HT1080 (cell line): ENCODE measurements around the gene WTIP. TPM values are rescaled to one million over a fixed set of nuclear protein-coding genes. Genes with fewer than 3 reads are reported as not detected.
"Not testable (repeated sequence)": the region's sequence is repeated elsewhere in the genome, so short reads cannot be mapped to it uniquely, and the experiment has no call there.

Source experiments
- DNase-seq: peaks from one replicate; pipeline ENCODE4 v3.0.0-alpha.2; 2015; ENCODE audit warnings: low read depth
- total RNA-seq: library from RNA; depleted of rRNA; stranded (reverse); fragments of >200 nt; shearing (Covaris generic); gene quantifications from 2 replicates; pipeline ENCODE4 v1.2.3, GENCODE V29; 2014

The WTIP gene
- total RNA-seq, 1 experiment from 2014 or later = 15.1 TPM

GRCh38 chr19:34478496-34478895, 3.1 kb upstream of the WTIP start:
- not testable (repeated sequence) for DNase-seq

GRCh38 chr19:34479396-34479795, 2.2 kb upstream of the WTIP start:
- no peak for DNase-seq

- no peak for DNase-seq
Measured at GRCh38 chr19:34480491-34480890, 1.1 kb upstream of the WTIP start.

- DNase-seq = no peak
Measured at GRCh38 chr19:34481861-34482379, 362 bp downstream of the WTIP start.

- DNase-seq = no peak
Measured at GRCh38 chr19:34482380-34483250, 1.1 kb downstream of the WTIP start.

GRCh38 chr19:34484328-34484727, 2.8 kb downstream of the WTIP start:
- DNase-seq = no peak

GRCh38 chr19:34485831-34486230, 4.3 kb downstream of the WTIP start:
- no peak for DNase-seq

GRCh38 chr19:34487651-34488051, 6.1 kb downstream of the WTIP start:
- DNase-seq = no peak

- DNase-seq = no peak
Measured at GRCh38 chr19:34489175-34489574, 7.6 kb downstream of the WTIP start.

- no peak for DNase-seq
Measured at GRCh38 chr19:34490141-34490766, 8.7 kb downstream of the WTIP start.

GRCh38 chr19:34493038-34493648, 11.6 kb downstream of the WTIP start:
- DNase-seq = no peak

GRCh38 chr19:34493649-34494044, 12.1 kb downstream of the WTIP start:
- DNase-seq = no peak

GRCh38 chr19:34494601-34495000, 13.0 kb downstream of the WTIP start:
- DNase-seq = no peak

GRCh38 chr19:34495416-34495815, 13.9 kb downstream of the WTIP start:
- DNase-seq = no peak

GRCh38 chr19:34497112-34497805, 15.7 kb downstream of the WTIP start:
- DNase-seq = no peak

- no peak for DNase-seq
Measured at GRCh38 chr19:34499155-34499834, 17.7 kb downstream of the WTIP start.

GRCh38 chr19:34500656-34501120, 19.1 kb downstream of the WTIP start:
- DNase-seq = no peak

GRCh38 chr19:34501339-34502320, 20.1 kb downstream of the WTIP start:
- peak; percentile 83 for DNase-seq

GRCh38 chr19:34502582-34503411, 21.2 kb downstream of the WTIP start:
- no peak for DNase-seq
